Muscle of leg (tissue), 11 donors: ENCODE data around the gene RPS19BP1. TPM values are rescaled to one million over a fixed set of nuclear protein-coding genes. Genes with fewer than 3 reads are reported as not detected.

ENCODE experiments used
- DNase-seq: peaks from one replicate; pipeline ENCODE4 v3.0.0; 2013
- H3K27ac ChIP-seq: one replicate; pipeline ENCODE4 v1.5.1; 2013; ENCODE audit warnings: mild to moderate bottlenecking, low read length, control low read depth
- H3K27me3 ChIP-seq: one replicate; pipeline ENCODE4 v1.6.1; 2013; ENCODE audit warnings: low read length; ENCODE audit not compliant: control insufficient read depth, insufficient read depth
- H3K36me3 ChIP-seq: one replicate; pipeline ENCODE4 v1.6.1; 2013; ENCODE audit warnings: low read length; ENCODE audit not compliant: control insufficient read depth, insufficient read depth
- H3K4me1 ChIP-seq: one replicate; pipeline ENCODE4 v1.6.1; 2013; ENCODE audit warnings: low read length; ENCODE audit not compliant: control insufficient read depth, insufficient read depth
- H3K4me3 ChIP-seq: one replicate; pipeline ENCODE4 v1.5.1; 2013; ENCODE audit warnings: low read length, control low read depth
- H3K9me3 ChIP-seq: replicated peaks from 2 replicates; pipeline ENCODE4 v1.6.1; 2013; ENCODE audit warnings: low read depth, low read length; ENCODE audit not compliant: control insufficient read depth
- WGBS: methylation state at CpG from one replicate; pipeline ENCODE4 v1.1.5; 2013; ENCODE audit warnings: missing lambda C conversion rate; ENCODE audit not compliant: insufficient coverage; 5-methylcytosine and 5-hydroxymethylcytosine counted together
- polyA plus RNA-seq, 8 donors: library from polyadenylated mRNA; unstranded; fragments of 120-200 nt; gene quantifications; one replicate each; pipeline versions ENCODE4 v1.2.1 to v1.2.3, GENCODE V29; 2013; ENCODE audit warnings: inconsistent platforms in 1 of 8, low replicate concordance in 1 of 8; ENCODE audit not compliant: insufficient read length in 8 of 8, insufficient read depth in 1 of 8
- total RNA-seq: library from RNA; stranded (reverse); fragments of 120-200 nt; gene quantifications from one replicate; pipeline ENCODE4 v1.2.4, GENCODE V29; 2013

Gene RPS19BP1
- total and polyA plus RNA-seq, 9 donors = 43.2 to 66.6 (median 52.9) TPM

- peaks cover 37% of the 10 kb centered on the region for H3K27me3 ChIP-seq
- no peaks in the 10 kb centered on the region for H3K36me3 ChIP-seq
- H3K4me1 ChIP-seq = no peaks in the 10 kb centered on the region
- H3K27ac ChIP-seq = no peak overlapping the region
- DNase-seq = no peak
- WGBS = 50% methylated on average over 3 of the region's 5 CpGs
- no peak overlapping the region for H3K4me3 ChIP-seq
- no peaks in the 10 kb centered on the region for H3K9me3 ChIP-seq
These were observed 14.5 kb upstream of the RPS19BP1 start for GRCh38 chr22:39546889-39547586.

GRCh38 chr22:39545386-39546365 is 13.1 kb upstream of the RPS19BP1 start:
- H3K4me1 ChIP-seq = no peaks in the 10 kb centered on the region
- H3K9me3 ChIP-seq = no peaks in the 10 kb centered on the region
- WGBS = 16% methylated on average over 20 of the region's 39 CpGs
- H3K27ac ChIP-seq = no peak overlapping the region
- peaks cover 34% of the 10 kb centered on the region for H3K27me3 ChIP-seq
- no peak overlapping the region for H3K4me3 ChIP-seq
- peak; percentile 58 for DNase-seq
- H3K36me3 ChIP-seq = no peaks in the 10 kb centered on the region

- Histone ChIP-seq H3K36me3 (no peaks in the 10 kb centered on the region), H3K9me3 (no peaks in the 10 kb centered on the region), H3K4me3 (no peak overlapping the region), H3K27ac (no peak overlapping the region), H3K27me3 (peaks cover 27% of the 10 kb centered on the region), H3K4me1 (no peaks in the 10 kb centered on the region)
- WGBS = 17% methylated on average over 5 of the region's 11 CpGs
- no peak for DNase-seq
These were observed 10.5 kb upstream of the RPS19BP1 start for GRCh38 chr22:39543095-39543494.

GRCh38 chr22:39537975-39538374 is 5.4 kb upstream of the RPS19BP1 start:
- no peak for DNase-seq
- Histone ChIP-seq H3K4me3 (no peak overlapping the region), H3K4me1 (peaks cover 10% of the 10 kb centered on the region), H3K27ac (no peak overlapping the region), H3K27me3 (peaks cover 6% of the 10 kb centered on the region), H3K36me3 (no peaks in the 10 kb centered on the region), H3K9me3 (no peaks in the 10 kb centered on the region)
- WGBS = no CpG with 5 or more reads among the region's 2 CpGs

- Histone ChIP-seq H3K36me3 (no peaks in the 10 kb centered on the region), H3K4me3 (no peak overlapping the region), H3K27ac (no peak overlapping the region), H3K9me3 (no peaks in the 10 kb centered on the region), H3K4me1 (peaks cover 13% of the 10 kb centered on the region), H3K27me3 (peaks cover 6% of the 10 kb centered on the region)
- DNase-seq = no peak
- 66% methylated on average over 8 of the region's 8 CpGs for WGBS
These were observed 4.2 kb upstream of the RPS19BP1 start for GRCh38 chr22:39536711-39537110.

GRCh38 chr22:39535831-39536449 is 3.4 kb upstream of the RPS19BP1 start:
- peaks cover 6% of the 10 kb centered on the region for H3K36me3 ChIP-seq
- H3K27ac ChIP-seq = no peak overlapping the region
- peaks cover 20% of the 10 kb centered on the region for H3K4me1 ChIP-seq
- H3K27me3 ChIP-seq = peaks cover 6% of the 10 kb centered on the region
- no peaks in the 10 kb centered on the region for H3K9me3 ChIP-seq
- no peak overlapping the region for H3K4me3 ChIP-seq
- DNase-seq = no peak
- WGBS = 71% methylated on average over 1 of the region's 15 CpGs

- H3K4me3 ChIP-seq = no peak overlapping the region
- H3K9me3 ChIP-seq = no peaks in the 10 kb centered on the region
- peaks cover 21% of the 10 kb centered on the region for H3K4me1 ChIP-seq
- no peak overlapping the region for H3K27ac ChIP-seq
- DNase-seq = peak; percentile 24
- H3K36me3 ChIP-seq = peaks cover 11% of the 10 kb centered on the region
- 35% methylated on average over 7 of the region's 13 CpGs for WGBS
- H3K27me3 ChIP-seq = peaks cover 6% of the 10 kb centered on the region
These were observed 2.8 kb upstream of the RPS19BP1 start for GRCh38 chr22:39535357-39535725.

GRCh38 chr22:39534591-39535356 is 2.2 kb upstream of the RPS19BP1 start:
- H3K9me3 ChIP-seq = no peaks in the 10 kb centered on the region
- peaks cover 16% of the 10 kb centered on the region for H3K36me3 ChIP-seq
- peak; percentile 81 for DNase-seq
- H3K27ac ChIP-seq = no peak overlapping the region
- H3K4me1 ChIP-seq = peaks cover 21% of the 10 kb centered on the region
- H3K27me3 ChIP-seq = peaks cover under 1% of the 10 kb centered on the region
- H3K4me3 ChIP-seq = no peak overlapping the region
- 8% methylated on average over 29 of the region's 41 CpGs for WGBS

- H3K4me3 ChIP-seq = no peak overlapping the region
- WGBS = 82% methylated on average over 10 of the region's 12 CpGs
- peak; percentile 35 for DNase-seq
- H3K27me3 ChIP-seq = no peaks in the 10 kb centered on the region
- H3K9me3 ChIP-seq = no peaks in the 10 kb centered on the region
- H3K36me3 ChIP-seq = peaks cover 23% of the 10 kb centered on the region
- H3K27ac ChIP-seq = no peak overlapping the region
- H3K4me1 ChIP-seq = peaks cover 27% of the 10 kb centered on the region
These were observed 1.6 kb upstream of the RPS19BP1 start for GRCh38 chr22:39534092-39534506.
